G401.6 (cell line): ENCODE results near the gene NSMCE1.

Experiments
- FAIRE-seq: peaks from 2 replicates; lab custom pipeline; 2012; peaks lifted over from hg19 to GRCh38; lab: Jason Lieb, UNC

NSMCE1 gene

DNA sequence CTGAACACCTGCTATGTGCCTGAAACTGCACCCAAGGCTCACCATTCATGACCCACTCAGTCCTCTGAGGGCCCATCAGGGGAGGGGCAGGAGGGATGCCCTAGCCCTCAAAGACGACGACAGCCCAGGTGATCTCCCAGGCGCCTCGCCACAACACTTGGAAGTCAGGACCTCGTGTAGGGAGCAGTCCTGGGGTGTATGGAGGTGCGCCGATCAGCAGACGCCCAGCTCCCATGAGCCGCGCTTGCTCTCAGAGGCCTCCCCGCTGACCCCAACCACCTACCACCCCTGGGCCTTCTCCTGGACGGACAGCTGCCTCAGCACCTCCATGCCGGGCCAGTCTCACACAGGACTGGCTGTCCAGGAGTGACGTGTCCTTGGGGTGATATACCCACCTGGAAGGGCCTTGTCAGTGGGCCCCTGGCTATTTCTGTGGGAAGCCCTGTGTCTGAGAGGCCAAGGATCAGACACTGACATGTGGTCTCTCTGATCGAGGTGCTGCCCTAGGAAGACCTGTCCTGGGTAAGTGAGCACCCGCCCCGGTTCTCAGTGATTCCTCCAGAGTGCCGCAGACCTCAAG is 38.6 kb downstream of the NSMCE1 start:
- no peak for FAIRE-seq

DNA sequence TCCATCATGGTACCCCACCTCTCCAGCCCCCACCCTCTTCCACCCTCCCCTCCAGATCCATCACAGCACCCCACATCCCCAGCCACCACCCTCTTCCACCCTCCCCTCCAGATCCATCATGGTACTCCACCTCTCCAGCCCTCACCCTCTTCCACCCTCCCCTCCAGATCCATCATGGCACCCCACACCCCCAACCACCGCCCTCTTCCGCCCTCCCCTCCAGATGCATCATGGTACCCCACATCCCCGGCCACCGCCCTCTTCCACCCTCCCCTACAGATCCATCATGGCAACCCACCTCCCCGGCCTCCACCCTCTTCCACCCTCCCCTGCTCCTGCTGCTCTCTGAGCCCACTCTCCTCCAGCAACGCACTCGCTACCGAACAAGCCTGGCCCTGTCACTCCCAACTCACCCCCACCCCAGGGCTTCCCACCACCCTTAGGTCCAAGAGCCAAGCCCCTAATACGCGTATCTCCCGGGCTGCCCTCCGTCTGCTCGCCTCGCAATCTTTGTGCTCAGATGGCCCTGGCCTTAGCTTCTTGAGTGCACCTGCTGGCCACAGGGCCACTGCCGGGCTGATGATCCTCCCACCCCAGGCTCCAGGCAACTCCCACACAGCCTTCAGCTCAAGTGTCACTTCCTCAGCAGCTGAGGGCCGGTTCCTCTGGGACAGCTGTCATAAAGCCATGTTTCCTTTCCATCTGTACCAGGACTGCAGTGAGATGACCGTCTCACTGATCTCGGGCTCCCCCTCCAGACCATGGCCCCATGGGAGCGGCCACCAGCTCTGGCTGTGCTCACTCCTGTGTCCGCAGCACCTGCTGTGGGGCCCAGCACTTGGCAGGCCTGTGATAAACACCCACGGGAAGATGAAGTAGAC is 39.7 kb downstream of the NSMCE1 start:
- no peak for FAIRE-seq

DNA sequence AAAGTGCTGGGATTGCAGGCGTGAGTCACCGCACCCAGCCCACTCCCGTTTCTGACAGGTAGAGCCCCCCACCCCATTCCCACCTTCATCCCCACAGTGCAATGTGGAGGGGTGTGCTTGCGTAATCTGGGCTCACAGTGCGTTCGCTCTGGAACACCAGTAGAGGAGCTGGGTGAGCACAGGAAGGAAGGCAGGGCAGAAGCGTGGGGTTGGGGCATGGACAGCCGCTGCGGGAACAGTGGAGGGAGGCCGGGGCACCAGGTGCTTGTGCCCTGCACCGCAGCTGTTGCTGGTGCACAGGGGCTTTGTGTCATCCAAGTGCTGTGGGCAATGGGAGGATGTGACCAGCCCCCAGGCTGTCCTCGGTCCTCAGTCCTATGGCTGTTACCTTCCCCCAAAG is 40.5 kb downstream of the NSMCE1 start:
- no peak for FAIRE-seq

DNA sequence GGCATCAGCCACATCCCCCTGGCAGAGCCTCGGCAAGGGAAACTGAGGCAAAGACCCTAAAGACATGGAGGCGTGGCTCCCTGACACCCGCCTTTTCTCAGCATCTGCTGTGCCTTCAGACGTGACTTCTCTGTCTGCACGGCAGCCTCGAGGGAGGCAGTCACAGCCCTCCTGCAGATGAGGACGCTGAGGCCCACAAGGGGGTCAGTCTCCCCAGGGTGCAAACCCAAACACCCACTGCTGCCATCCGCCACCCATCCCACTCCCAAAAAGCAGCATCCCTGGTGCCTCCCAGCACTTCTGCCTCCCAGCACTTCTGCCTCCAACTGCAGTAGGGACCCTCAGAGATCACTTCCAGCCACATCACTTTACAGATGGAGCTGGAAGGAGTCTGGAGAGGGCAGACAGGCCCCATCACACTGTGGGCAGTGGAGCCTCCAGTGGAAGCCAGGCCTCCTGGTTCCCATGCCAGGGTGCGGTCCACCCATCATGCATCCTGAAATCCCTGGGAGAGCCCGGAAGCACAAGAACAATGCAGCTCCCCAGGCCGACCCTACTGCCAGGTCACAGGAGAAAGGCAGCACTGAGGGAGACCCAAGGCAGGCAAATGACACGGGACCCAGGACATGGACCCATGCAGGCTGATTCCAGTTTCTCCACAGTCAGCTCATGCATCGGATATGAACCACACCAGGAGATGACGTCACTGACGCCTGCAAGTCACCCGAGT is 41.4 kb downstream of the NSMCE1 start:
- FAIRE-seq, result no peak

DNA sequence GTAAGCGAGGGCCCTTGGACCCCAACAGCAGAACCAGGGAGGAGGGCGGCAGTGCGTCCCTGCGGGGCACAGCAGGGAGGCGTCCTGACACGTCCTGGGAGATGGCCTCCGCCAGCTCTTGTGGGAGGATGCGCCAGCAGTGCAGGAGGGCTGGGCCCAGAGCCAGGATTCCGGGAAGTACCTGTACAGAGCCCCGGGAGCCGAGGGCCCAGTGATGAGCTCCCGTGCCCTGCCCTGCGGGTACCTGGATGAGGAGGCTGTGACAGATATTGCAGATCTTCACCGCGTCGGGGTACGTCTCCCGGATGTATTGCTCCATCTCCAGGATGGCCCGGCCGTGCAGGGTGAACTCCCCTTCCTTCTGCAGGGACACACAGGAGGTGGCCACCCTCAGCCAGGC is 42.1 kb downstream of the NSMCE1 start:
- FAIRE-seq, result no peak

DNA sequence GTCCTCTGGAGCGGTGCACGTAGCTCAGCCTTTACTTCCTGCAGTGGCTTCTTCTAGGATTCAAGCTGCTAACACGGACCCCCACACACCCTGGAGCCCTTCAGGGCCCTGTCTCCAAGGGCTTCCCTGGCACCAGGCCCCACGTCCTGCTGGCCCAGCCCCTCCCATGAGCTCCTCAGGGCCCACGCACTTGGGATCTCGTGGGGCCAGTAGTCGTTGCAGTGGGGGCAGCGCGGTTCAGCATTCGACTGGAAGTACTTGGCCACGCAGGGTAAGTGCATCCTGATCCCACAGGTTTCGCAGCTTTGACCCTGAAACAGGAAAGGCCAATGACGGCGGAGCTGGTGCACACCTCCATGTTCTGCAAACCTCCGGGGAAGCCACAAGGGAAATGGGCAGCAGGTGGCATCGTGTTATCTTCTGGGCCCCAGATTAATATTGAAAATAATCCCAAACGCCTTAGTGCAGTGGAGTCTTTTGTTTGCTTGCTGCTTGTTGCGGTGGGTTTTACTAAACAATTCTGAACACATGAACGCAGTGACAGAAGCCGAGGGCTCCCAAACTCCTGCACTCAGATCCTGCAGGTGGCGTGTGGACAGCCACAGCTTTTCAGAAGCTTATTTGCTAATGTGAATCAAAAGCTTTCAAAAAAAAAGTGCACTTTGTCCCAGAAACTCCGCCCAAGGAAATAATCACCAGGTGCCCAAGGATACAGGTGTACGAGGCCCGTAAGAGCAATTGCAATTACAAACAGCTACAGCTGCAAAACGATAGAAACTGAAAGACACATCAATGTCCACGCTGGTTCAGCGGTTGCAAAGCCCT is 42.8 kb downstream of the NSMCE1 start:
- no peak for FAIRE-seq

DNA sequence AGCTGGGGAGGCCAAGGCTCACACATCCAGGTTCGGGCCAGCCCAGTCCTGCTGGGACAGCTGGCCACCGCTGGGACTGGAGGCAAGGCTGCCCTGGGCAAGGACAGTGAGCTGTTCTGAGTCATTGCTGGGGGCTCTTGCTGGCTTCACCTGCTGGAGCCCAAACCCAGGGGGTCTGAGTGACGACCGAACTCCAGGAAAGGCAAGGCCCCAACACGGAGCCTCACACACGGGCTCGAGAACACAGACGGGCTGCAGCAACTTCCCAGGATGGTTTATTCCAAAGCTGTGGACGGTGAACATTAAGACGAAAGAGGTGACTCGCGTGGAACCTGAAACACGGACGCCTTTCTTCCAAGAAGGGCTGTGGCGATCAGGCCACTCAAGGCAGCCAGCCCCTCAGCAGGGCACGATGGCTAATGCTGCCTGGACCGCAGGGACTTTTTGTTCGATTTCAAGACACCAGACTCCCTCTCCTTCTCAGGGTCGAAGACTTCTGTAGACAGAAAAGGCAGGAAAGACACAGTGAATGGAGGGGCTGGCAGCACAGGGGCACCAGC is 43.8 kb downstream of the NSMCE1 start:
- no peak for FAIRE-seq

DNA sequence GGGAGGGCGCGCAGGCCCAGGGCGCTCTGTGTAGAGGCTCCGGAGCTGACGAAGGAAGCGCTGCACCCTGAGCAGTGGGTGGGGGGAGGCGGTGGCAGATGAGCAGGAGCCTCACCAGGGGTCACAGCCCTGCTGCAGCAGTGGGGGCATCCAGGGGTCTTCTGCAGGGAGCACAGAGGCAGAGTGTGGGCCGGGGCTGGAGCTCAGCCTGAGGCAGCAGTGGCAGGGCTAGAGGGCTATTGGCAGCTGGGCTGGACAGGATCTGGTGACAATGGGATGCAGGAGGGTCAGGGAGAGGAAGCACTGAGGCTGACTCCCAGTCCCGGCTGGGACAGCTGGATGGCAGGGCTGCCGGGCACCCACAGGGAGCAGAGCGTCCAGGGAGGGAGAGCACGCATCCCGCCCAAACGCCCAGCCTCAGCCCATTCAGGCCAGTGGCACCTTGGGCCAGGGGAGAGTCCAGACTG is 44.3 kb downstream of the NSMCE1 start:
- FAIRE-seq, result no peak

DNA sequence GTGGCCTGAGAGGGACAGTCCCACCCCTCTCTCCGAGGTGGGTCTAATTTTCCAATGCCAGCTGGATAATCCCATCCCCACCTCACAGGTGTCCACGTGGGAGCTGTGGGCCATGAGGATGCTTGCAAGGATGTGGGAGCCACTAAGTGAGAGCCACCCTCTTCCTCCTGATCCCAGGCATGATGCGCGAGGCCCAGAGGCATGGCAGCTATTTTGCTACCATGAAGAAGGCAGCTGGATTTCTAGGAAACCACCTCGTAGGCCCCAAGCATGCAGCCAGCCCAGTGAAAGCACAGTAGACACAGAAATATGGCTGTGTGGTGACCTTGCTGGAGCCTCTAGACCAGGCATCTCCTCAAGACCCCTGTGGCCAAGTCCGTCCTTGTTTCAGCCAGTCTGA is 44.9 kb downstream of the NSMCE1 start:
- FAIRE-seq, result no peak

DNA sequence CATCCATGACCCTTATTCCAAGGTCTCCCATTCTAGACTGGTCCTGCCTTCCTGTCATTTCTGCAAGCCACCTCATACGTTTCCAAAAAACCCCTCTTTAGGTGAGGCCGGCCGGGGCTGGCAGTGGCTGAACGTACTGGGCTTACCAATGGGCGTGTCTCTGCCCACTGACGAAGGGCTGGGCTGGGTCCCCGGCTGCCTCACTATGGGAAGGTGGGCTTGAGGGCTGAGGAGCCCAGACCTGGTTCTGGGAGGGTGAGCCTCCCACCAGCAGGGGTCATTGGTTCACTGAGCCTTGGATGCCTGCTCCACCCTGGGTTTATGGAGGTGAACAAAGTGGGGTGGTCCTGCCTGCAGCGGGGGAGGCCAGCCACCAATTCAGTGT is 45.4 kb downstream of the NSMCE1 start:
- FAIRE-seq, result no peak

DNA sequence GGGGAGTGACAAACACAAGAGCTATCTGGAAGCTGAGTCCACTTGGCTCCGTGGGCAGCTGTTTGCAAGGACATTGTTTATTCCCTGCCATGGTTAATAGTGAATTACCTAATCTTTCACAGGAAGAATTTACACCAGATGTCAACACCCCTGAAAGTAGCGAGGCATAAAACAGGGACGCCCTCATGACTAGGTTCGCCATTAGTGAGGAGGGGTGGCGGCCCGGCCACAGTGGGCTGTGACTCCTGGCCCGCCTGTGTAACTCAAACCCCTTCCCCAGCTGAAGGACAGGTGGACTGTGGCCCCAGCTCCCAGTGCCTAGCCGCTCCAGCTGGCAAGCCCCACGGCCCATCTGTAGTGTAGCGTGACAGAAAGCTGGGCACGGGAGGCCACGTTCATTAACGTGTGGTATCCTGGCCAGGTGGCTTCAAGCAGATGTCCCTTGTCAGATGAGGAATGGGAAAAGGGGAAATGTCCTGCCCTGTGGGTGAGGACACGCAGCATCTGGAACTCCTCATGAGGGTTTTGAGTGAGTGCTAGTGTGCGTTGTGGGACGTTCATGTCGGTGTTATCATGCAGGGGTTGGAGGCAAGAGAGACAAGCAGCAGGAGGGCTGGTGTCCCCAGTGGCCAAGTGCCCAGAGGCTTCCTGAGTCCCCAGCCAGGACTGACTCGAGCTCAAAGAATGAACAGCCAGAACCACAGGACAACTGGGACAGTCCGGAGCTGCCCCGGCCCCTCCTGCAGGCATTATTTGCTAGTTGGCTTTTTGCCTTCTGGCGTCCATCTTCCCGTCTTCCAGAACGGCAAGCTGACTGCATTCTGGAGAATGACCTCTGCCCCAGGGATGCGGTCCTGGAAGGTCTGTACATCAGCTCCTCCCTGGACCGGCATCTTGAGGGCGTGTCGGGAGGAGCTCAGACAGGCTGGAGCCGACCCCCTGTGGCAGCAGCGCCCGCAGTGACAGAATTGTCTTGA is 46.0 kb downstream of the NSMCE1 start:
- no peak for FAIRE-seq

DNA sequence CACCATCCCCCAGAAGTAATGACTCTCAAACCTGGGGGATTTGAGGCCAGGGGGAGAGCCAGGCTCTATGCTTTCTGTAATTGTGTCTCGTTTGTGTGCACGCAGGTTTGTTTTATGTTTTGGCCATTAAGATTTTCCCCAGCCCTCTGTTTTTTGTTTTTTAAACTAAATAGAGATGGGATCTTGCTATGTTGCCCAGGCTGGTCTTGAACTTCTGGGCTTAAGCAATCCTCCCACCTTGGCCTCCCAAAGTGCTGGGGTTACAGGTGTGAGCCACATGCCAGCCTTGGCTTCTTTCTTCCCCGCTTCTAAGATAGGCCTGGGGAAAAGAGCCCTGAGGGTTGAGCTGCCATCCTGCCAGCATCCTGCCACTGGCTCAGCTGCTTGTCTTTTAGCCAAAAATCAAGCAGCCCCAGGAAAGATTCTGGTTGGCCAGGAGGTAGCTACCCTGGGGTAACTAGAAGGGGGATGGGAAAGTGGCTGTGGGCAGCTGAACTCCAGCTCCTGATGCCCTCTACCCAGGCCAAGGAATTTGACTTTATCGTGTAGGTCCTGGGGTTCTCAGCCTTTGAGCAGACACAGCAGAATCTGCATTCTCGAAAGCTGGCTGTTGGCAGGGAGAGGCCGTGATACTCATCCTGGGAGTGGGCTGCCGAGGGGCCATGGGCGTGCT is 46.9 kb downstream of the NSMCE1 start:
- no peak for FAIRE-seq

DNA sequence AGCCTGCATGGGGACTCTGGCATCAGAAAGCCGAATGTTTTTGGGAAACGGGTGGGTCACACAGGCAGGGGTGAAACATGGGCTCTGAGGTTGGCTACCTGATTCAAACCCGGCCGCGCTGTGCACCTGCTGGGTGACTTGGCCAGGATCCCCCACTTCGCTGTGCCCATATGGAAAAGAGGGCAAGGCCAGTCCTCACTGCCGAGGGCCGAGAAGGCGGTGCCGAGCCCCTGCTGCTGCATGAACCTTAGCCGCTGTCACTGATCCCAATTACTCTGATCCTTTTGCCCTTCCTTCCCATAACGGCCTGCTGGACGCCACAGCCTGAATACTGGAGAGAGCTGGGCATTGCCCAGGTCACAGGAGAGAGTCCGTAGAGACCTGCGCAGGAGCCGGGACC is 47.6 kb downstream of the NSMCE1 start:
- FAIRE-seq, result no peak

DNA sequence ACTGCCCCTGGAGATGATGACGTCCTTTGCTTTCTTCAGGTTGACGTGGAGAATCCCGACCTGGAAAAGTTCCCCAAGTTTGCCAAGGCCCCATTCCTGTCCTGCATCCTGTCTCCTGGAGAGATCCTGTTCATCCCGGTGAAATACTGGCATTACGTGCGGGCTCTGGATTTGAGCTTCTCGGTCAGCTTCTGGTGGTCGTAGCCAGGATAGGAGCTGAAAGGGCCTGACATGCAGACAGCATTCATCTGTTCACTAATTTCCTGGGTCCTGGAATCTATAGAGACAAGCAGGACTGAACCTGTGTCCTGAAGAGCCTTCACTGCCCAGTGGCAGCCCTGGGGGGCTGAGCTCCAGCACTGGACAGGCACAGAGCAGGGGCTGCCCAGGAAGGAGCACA is 48.0 kb downstream of the NSMCE1 start:
- FAIRE-seq, result no peak

DNA sequence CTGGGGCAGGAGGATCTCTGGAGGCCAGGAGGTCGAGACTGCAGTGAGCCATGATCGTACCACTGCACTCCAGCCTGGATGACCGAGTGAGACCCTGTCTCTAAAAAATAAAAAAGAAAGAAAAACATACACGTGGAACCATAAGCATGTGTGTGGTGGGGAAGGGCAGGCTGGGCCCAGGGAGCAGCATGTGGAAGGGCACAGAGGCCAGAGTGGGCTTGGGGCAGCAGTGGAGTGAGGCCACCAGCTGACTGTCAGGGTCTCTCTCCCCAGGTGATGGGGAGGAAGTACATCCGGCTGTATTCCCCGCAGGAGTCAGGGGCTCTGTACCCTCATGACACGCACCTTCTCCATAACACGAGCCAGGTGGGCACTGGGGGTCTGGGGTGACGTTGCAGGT is 48.5 kb downstream of the NSMCE1 start:
- FAIRE-seq, result no peak

DNA sequence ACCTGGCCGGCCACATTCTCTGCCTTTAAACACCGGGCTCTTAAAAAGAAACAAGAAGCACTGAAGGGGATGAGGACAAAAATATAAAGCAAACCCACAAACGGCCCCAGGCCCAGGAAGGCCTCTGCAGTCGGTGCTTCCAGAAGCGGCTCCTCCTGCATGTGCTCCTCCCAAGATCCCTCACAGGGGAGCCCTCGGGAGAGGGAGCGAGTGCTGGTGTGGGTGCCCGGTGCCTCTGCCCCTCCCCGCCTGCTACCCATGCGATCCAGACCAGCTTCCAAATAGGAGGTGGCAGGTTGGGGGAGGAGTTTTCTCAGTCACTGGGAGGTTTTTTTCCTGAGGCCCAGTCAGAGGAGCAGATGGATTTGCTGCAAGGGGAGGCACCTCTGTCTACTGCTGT is 49.4 kb downstream of the NSMCE1 start:
- FAIRE-seq, result no peak

DNA sequence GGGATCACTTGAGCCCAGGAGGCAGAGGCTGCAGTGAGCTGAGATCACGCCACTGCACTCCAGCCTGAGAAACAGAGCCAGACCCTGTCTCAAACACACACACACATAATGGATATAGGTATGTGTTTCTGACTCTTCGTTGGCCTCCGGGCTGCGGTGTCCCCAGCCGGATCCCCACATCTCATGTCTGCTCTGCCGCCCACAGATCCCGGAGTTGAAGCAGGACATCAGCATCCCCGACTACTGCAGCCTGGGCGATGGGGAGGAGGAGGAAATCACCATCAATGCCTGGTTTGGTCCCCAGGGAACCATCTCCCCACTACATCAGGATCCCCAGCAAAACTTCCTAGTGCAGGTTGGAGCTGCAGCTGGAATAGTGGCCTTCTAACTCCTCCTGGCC is 49.8 kb downstream of the NSMCE1 start:
- no peak for FAIRE-seq

DNA sequence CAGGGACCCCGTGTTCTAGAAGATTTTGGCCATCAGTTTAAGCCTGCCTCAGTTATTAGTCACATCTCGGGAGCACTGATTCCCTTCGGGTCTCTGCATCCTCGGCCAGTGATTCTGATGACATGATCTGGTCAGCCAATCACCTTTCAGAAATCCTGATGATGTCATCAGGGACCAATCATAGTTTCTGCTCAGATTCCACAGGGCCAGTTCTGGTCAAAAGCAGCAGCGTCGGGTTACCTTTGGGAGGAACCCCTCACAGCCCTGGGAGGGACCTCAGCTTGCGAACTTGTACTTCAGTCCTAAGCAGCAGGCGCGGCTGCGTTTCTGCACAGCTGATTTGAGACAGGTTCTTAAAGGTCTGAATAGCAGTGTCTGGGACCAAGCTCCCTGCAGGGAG is 51.3 kb downstream of the NSMCE1 start:
- FAIRE-seq, result no peak

DNA sequence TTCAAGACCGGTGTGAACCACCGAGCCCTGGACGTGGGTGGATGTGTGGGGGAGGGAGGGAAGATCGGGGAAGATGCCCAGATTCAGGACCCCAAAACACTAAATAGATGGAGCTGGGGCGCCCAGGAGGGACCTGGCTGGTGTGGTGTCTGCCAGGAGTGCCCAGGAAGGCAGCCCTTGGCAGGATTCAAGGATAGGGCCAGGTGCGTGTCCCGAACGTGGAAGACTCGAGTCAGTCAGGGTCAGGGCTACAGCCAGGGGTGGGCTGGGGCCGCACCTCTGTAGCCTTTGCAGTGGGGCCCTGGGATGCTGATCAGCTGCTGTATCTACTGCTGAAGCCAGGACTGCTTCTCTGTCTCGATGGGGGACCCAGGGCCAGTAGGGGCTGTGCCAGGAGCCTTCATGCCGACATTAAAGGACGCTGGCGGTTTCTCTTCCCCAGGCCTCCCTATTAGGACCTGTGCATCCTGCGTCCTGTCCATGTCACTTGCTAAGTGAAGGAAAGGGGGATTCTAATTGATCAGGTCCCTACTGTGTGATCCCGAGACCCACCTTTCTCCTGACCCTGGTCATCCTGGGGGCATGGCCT is 52.2 kb downstream of the NSMCE1 start:
- no peak for FAIRE-seq

DNA sequence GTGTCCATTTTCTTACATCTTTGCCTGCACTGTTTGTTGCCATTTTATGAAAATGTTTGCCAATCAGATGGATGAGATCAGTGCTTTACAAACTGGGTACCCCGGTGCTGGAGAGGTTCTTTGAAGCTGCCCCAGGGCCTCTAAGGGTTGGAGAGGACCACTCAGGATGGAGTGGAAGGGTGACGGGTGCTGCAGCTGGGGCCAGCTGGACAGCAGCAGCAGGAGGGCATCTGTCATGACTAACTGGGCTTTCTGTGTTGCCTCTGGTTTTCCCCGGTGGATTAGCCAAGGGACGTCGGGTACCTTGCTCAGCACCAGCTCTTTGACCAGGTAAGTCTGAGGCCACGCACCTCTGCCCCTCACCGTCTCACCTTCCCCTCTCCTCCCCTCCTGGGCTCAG is 52.9 kb downstream of the NSMCE1 start:
- no peak for FAIRE-seq
